GM04503 (cell line): ENCODE data around the gene DNMT3B.
"Not testable (repeated sequence)": the region's sequence is repeated elsewhere in the genome, so short reads cannot be mapped to it uniquely, and the experiment has no call there.

ENCODE experiments used
- DNase-seq: peaks from one replicate; pipeline ENCODE4 v3.0.0-alpha.2; 2012; ENCODE audit warnings: low read depth

DNMT3B gene

DNA sequence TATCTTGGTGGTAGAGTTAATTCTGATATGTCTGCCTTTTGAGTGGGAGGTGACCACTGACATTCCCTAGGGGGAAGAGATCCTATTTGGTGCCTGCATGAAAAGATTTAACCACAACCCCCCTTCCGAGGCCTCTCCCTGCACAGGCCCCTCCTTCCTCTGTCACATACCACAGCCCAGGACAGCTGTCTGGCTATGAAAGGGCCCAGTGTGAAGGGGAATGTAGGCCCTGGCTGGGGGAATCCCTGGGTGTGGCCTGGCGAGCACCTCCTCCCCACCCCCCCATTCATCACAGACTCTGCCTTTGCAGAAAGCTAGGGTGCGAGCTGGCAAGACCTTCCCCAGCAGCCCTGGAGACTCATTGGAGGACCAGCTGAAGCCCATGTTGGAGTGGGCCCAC lies 30.1 kb downstream of the DNMT3B start:
- DNase-seq, result no peak

DNA sequence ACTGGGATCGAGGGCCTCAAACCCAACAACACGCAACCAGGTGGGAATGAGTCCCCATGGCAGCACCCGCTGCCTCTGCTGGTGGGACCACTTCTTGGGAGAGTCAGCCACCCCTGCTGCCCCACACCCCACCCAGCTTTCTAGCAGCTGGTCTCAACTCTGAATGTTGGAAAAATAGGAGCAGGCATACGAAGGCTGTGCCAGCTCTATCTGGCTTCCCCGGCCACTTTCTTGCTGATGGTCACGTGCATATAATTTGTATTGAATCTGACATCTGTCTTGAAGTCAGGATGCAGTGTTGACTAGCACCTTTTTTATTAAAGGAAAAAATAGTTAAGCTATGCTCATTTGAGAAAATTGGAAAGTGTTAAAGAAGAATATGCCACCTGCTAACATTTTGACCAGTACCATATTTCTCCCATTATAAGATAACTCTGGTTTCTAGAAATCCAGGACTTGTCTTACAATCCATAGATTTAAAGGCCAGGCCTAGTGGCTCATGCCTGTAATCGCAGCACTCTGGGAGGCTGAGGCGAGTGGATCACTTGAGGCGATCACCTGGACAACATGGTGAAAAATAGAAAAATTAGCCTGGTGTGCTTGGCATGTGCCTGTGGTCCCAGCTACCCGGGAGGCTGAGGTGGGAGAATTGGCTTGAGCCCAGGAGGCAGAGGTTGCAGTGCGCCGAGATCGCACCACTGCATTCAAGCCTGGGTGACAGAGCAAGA lies 30.7 kb downstream of the DNMT3B start:
- no peak for DNase-seq

DNA sequence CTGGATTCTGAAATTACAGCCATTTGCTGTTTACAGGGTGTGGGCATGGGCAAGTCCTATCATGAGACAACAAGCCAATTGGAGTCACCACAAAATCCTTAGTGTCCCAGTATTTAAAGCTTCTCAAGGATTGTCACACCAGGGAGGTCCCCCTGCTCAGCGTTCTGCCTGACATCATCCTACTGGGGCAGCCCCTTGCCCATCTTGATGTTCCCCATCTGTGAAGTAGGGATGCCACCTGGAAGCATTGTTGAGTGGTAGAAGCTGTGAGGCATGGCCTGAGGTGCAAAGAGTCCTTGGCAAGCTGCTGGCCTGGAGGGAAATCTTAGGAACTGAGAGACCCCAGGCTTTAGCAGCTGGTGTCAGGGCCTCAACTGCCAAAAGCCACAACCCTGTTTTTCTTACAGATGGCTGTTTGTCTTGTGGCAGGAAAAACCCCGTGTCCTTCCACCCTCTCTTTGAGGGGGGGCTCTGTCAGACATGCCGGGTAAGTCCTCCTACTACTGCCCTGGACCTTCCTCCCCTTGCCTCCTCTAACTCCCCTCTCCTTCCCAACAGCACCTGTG lies 34.3 kb downstream of the DNMT3B start:
- no peak for DNase-seq

DNA sequence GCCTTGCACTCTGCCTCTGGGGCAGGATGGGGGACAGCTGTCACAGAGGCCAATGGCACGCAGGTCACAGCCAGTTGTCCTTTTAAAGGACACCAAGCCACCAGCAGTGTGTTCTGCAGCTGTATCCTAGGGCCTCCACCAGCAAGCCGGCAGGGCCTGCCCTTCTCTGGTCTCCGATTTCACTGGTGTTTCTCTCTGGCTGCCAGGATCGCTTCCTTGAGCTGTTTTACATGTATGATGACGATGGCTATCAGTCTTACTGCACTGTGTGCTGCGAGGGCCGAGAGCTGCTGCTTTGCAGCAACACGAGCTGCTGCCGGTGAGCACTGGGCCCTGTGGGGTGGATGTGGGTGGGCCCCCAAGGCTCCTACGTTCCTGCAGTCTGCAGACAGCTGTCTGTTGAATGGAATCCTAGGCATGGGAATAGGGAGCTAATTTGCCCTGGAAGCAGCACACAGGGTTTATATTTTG lies 34.8 kb downstream of the DNMT3B start:
- no peak for DNase-seq

DNA sequence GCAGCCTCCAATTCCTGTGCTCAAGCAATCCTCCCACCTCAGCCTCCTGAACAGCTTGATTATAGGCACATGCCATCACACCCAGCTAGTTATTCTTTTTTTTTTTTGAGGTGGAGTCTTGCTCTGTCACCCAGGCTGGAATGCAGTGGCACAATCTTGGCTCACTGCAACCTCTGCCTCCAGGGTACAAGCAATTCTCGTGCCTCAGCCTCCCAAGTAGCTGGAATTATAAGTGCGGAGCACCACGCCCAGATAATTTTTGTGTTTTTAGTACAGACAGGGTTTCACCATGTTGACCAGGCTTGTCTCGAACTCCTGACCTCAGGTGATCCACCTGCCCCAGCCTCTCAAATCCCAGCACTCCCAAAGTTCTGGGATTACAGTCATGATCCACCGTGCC lies 35.4 kb downstream of the DNMT3B start:
- not testable (repeated sequence) for DNase-seq

DNA sequence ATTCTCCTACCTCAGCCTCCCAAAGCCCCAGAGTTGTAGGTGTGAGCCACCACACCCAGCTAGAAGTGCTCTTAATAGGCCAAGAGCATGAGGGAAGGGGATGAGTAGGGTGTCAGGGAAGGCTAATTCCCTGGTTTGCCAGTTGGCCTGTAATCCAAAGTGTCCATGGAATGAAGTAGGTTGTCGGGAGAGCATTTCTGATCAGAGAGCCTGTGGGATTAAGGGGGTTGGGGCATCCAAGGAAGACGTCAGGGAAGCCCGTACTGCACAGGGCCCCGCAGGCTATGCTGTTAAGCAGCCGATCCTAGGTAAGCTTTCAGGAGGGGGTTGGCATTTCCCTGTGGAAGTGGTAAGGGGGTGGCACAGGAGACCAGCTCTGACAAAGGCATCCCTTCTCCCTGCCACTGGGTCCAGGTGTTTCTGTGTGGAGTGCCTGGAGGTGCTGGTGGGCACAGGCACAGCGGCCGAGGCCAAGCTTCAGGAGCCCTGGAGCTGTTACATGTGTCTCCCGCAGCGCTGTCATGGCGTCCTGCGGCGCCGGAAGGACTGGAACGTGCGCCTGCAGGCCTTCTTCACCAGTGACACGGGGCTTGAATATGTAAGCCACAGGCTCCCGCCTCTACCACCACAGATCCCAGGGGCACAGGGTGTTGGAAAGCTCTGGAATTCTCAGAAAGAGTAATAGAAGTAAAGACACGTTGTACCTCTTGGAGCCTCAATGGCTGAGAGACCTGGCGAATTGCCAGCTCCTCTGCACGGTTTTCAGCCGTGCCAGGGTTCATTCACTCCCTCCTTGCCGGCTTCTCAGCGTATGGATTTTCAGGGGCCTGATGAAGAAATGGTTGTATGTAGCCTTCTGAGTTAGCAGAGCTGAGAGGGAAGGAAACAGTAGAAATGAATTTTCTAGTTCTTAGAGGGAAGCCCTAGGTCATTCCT lies 36.1 kb downstream of the DNMT3B start:
- no peak for DNase-seq

DNA sequence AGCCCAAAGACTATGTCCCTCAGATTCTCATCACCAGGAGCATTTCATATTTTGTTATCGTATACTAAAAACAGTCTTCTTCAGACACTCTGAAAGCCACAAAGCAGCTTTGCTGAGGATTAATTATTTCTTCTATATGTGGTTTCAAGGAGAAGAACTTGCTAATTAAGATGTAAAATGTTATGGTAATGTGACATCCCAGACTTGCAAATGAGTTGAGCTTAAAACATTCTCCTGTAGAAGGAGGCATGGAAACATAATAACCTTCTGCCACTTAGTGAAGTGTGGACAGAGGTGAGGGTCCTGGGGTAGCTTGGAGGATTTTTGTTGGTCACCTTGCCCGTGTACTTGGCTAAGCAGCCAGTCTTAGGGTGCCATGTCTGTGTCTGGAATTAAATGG lies 40.9 kb downstream of the DNMT3B start:
- DNase-seq, result no peak

DNA sequence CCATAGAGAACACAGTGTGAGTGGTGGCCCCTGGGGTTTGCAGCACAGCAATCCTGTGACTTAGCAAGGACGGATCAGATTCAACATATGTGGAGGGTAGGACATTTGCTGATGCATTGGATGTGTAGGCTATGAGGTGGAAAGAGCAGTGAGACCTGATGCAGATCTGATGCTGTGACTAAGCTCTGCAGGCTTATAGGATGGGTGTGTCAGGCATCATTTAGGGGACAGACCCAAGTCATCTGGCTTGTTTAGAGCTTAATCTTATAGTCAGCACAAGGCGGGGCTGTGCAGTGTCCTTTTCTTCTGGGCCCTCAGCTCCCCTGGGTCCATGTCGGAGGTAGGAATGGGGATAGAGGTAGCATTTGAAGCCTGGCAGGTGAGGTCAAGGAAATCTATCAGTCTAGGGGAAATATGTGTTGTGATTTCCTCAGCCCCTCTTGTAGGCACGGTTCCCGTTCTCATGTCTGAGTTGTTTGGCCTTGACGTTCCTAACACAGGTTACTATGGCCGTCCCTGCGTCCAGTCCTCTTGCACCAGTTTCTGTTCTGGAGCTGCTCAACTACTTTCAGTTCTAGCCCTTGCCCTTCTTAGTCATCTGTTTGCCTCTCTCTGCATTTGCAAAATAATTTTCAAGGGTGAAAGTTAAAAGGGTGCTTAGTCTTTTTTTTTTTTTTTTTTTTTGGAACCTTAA lies 42.0 kb downstream of the DNMT3B start:
- DNase-seq, result no peak

DNA sequence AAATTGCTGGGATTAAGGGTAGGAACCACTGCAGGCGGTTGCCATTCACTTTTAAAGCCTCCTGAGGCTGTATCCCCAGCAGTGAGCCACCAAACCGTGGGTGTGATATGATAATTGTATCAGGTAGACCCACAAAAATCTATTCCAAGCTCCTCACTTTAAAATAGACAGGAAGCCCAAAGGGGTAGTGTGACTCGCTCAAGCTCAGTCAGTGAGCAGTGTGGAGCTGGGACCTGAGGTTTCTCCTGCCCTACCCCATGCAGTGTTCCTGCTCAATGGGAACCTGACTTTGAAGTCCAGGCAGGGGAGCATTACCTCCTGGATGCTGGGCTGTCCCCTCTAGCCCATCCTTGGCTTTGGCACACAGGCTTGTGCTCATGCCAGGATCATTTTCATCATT lies 42.6 kb downstream of the DNMT3B start:
- no peak for DNase-seq

DNA sequence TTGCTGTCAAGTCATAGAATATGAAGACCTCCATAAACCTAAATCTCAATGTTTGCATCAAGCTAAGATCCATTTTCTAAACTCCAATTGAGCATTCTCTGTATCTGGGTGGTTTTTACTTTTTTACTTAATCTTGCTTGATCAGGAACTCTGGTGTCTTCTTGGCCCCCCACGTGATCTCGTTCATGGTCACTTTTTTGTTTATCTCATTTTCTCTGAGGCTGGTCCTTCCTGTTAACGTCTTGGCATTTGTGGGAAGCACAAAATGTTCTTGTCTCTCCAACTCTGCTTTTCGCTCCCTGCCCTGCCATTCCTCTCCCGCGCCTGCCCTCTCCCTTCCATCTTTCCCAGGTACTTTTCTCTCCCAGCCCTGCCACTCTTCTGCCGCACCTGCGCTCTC lies 43.5 kb downstream of the DNMT3B start:
- no peak for DNase-seq

DNA sequence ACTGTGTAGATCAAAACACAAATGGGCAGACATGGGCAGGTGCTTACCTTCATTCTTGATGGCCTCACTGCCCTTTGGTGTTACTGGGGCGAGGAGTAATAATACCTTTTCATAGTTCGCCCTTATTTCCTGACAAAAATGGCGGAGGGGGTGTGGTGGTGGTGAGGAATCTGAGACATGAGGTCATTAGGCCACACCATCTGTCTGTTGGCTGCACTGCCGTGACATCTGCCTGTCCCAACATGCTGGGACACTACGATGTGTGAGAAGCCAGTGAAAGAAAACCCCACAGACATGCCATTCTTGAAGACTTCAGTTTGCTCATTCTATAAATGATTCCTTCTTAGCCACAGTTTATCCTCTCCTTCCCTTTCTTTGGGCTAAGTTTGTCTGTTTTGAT lies 44.2 kb downstream of the DNMT3B start:
- no peak for DNase-seq

DNA sequence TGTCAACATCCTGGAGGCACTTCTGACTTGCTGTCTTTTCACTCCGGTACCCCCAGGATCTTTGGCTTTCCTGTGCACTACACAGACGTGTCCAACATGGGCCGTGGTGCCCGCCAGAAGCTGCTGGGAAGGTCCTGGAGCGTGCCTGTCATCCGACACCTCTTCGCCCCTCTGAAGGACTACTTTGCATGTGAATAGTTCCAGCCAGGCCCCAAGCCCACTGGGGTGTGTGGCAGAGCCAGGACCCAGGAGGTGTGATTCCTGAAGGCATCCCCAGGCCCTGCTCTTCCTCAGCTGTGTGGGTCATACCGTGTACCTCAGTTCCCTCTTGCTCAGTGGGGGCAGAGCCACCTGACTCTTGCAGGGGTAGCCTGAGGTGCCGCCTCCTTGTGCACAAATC lies 45.5 kb downstream of the DNMT3B start:
- DNase-seq, result no peak

DNA sequence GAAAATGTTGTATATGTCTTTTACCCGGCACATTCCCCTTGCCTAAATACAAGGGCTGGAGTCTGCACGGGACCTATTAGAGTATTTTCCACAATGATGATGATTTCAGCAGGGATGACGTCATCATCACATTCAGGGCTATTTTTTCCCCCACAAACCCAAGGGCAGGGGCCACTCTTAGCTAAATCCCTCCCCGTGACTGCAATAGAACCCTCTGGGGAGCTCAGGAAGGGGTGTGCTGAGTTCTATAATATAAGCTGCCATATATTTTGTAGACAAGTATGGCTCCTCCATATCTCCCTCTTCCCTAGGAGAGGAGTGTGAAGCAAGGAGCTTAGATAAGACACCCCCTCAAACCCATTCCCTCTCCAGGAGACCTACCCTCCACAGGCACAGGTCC lies 46.3 kb downstream of the DNMT3B start:
- DNase-seq, result no peak

DNA sequence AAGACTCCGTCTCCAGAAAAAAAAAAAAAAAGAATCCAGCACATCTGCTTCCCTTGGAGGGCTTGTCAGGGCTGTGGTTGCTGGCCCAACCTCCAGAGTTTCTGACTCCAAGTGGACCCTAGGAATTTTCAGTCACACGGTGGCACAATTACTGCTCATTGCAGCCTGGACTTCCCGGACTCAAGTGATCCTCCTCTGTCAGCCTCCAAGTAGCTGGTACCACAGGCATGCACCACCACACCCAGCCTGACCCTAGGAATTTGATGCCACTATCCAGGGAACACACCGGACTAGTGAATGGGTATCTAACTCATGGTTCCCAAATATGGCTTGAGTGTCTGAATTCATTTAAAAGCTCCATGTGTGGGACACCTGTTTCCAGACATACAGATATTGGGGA lies 47.7 kb downstream of the DNMT3B start:
- DNase-seq, result no peak

DNA sequence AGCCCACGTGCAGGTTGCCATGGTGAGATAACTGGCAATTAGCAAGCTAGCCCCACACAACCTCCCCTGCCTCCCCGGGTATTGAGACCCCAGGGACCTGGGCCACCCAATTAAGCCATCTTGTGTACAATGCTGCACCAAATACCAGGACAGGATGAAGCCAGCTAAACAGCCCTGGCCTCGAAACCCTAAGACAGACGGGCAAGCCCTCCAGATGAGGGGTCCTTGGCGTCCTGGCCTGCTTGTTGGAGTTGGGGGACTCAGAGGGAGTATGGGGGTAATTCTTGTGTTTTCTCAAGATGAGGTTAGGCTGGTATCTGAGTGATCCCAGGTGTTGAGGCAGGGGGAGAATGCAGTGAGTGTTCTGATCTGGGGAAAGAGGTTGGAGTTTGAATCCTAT lies 48.8 kb downstream of the DNMT3B start:
- no peak for DNase-seq

DNA sequence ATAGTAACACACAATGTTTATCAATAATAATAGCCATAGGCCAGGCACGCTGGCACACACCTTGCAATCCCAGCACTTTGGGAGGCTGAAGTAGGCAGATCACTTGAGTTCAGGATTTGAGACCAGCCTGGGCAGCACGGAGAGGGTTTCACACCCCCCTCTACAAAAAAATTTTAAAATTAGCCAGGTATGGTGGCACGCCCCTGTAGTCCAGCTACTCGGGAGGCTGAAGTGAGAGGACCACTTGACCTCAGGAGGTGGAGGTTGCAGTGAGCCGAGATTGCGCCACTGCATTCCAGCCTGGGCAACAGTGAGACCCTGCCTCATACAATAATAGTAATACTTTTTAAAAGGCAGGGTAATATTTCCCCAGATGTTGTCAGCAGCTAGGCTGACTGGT lies 49.7 kb downstream of the DNMT3B start:
- no peak for DNase-seq

DNA sequence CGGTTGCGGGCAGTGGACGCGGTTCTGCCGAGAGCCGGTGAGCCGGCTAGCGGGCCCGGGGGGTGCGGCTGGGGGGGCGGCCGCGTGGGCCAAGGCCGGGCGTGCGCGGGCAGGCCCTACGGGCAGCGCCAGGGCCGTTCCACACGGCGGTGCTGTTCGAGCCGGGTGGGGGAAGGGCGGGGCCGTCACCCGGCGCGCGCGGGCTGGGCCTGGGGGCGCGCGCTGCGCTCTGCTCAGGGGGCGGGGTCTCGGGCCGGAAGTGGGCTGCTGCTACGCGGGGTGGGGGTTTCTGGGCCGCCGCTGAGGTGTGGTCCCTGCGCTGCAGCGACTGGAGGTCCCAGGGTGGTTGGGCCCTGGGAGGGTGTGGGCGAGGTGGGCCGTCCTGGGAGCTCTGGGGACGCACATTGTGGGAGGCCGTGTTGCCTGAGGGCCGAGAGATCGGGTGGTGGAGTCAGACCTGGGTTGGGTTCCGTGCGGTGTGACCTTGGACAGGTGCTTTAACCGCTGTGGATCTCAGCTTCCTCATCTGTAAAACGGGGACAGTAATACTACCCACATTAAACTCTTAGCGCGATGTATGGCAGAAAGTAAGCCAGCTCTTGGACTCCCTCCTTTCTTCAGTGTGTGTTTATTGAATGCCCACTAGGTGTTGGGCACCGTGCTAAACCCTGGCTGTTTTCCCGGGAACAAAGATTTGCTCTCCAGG lies 58.0 kb downstream of the DNMT3B start:
- no peak for DNase-seq

DNA sequence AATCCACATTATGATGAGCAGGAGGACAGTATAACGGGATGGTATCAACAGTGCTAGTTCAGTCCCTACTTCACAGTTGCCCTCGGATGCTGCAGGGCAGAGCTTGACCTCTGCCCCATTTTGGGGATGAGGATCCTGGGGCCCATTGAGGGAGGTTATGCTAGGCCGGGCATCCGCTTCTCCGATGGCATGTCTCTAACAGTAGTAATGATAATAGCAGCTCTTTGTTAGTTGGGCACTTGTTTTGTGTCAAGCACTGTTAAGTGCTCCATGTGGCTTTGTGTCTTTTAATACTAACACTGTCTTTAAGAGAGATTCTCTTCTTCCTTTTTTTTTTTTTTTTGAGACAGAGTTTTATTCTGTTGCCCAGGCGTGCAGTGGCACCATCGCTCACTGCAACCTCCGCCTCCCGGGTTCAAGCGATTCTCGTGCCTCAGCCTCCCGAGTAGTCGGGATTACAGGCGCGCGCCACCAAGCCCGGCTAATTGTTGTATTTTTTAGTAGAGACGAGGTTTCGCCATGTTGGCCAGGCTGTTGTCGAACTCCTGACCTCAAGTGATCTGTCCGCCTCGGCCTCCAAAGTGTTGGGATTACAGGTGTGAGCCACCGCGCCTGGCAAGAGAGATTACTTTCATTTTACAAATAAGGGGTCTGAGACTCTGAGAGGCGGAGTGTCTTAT lies 58.7 kb downstream of the DNMT3B start:
- DNase-seq, result no peak

DNA sequence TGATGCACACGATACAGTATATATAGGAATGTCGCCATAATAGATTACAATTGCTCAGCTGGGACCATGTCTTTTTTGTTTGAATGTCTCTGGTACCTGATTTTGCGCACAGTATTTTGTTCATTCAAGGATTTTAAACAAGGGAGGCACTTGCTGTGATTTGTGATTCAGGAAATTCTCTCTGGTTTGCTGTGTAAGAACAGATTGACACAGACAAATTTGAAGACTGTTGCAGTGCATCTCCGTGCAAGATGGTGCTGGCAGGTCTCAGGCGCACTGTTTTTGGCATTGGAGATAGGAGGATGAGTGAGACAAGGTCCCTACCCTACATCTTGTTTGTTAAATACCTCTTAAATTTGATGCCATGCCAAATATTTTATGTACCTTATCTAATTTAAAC lies 60.0 kb downstream of the DNMT3B start:
- DNase-seq, result no peak

DNA sequence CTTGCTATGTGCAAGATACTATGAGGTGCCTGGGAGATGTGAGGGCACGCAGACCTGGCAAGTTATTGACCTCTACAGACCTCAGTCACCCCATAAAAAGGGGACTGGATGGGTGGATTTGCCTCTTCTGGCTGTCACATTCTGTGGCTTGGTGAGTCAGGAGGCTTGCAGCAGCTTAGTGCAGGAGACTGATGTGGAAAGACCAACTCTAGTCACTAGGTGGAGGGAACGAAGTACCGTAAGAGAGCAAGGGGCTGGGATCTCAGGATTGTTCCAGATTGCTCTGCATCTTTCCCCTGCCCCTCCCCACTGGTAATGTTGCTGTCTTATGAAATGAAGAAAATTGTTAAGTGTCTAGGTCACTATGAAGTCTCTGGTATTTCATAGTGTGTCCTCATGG lies 60.9 kb downstream of the DNMT3B start:
- no peak for DNase-seq
